ENCODE measurements around the gene LRRC17. TPM values are rescaled to one million over a fixed set of nuclear protein-coding genes. Genes with fewer than 3 reads are reported as not detected.

The LRRC17 gene
- total and polyA plus RNA-seq, 10 of the 15 experiments (the other 5 are each of a cell fraction or from before 2014, with no cell fraction given) = 0.06 to 0.31 (median 0.10) TPM; not detected in 5

GRCh38 chr7:102874166-102874829 lies 38.5 kb upstream of the LRRC17 start (continued):
- peak; percentile 75 to 79 for TF ChIP-seq IKZF2 (IDR thresholded peaks at IDR 0.05)
- no peak for TF ChIP-seq MYB (IDR thresholded peaks at IDR 0.05; ENCODE audit: borderline replicate concordance, low read depth, low read length)
- no peak for TF ChIP-seq RAD21 (IDR thresholded peaks at IDR 0.05; ENCODE audit: insufficient read depth, low read depth, low read length)
- TF ChIP-seq SMC3 (IDR thresholded peaks at IDR 0.05; ENCODE audit: borderline replicate concordance, low read length) = no peak
- no peak for TF ChIP-seq E2F8 (IDR thresholded peaks at IDR 0.05; ENCODE audit: low read depth, partially characterized antibody)
- TF ChIP-seq, protein P1, sequence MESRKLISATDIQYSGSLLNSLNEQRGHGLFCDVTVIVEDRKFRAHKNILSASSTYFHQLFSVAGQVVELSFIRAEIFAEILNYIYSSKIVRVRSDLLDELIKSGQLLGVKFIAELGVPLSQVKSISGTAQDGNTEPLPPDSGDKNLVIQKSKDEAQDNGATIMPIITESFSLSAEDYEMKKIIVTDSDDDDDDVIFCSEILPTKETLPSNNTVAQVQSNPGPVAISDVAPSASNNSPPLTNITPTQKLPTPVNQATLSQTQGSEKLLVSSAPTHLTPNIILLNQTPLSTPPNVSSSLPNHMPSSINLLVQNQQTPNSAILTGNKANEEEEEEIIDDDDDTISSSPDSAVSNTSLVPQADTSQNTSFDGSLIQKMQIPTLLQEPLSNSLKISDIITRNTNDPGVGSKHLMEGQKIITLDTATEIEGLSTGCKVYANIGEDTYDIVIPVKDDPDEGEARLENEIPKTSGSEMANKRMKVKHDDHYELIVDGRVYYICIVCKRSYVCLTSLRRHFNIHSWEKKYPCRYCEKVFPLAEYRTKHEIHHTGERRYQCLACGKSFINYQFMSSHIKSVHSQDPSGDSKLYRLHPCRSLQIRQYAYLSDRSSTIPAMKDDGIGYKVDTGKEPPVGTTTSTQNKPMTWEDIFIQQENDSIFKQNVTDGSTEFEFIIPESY (IDR thresholded peaks at IDR 0.05) = no peak
- TF ChIP-seq ZNF384 (IDR thresholded peaks at IDR 0.05; ENCODE audit: borderline replicate concordance, low read depth, low read length) = no peak
- no peak for TF ChIP-seq EP300 (IDR thresholded peaks at IDR 0.05; ENCODE audit: borderline replicate concordance in 1 of 2, control insufficient read depth in 1 of 2, low read depth in 2 of 2, low read length in 2 of 2)
- no peak for TF ChIP-seq SUZ12 (IDR thresholded peaks at IDR 0.05; ENCODE audit: unreplicated experiment)
- TF ChIP-seq SKIL (IDR thresholded peaks at IDR 0.05; ENCODE audit: low read depth, poor library complexity, severe bottlenecking) = peak; percentile 20
- peak; percentile 83 for TF ChIP-seq RUNX3 (IDR thresholded peaks at IDR 0.05; ENCODE audit: low read length)
- no peak for TF ChIP-seq RAD51 (IDR thresholded peaks at IDR 0.05)
- no peak for TF ChIP-seq TBL1XR1 (IDR thresholded peaks at IDR 0.05; ENCODE audit: low read depth, low read length)
- TF ChIP-seq EGR1 (IDR thresholded peaks at IDR 0.05; ENCODE audit: borderline replicate concordance in 1 of 2, low read depth in 2 of 2, low read length in 2 of 2) = no peak
- TF ChIP-seq BCL11A (IDR thresholded peaks at IDR 0.05; ENCODE audit: low read depth, low read length) = peak; percentile 38; the same call in 1 of the 2 replicates
- TF ChIP-seq, protein P2, sequence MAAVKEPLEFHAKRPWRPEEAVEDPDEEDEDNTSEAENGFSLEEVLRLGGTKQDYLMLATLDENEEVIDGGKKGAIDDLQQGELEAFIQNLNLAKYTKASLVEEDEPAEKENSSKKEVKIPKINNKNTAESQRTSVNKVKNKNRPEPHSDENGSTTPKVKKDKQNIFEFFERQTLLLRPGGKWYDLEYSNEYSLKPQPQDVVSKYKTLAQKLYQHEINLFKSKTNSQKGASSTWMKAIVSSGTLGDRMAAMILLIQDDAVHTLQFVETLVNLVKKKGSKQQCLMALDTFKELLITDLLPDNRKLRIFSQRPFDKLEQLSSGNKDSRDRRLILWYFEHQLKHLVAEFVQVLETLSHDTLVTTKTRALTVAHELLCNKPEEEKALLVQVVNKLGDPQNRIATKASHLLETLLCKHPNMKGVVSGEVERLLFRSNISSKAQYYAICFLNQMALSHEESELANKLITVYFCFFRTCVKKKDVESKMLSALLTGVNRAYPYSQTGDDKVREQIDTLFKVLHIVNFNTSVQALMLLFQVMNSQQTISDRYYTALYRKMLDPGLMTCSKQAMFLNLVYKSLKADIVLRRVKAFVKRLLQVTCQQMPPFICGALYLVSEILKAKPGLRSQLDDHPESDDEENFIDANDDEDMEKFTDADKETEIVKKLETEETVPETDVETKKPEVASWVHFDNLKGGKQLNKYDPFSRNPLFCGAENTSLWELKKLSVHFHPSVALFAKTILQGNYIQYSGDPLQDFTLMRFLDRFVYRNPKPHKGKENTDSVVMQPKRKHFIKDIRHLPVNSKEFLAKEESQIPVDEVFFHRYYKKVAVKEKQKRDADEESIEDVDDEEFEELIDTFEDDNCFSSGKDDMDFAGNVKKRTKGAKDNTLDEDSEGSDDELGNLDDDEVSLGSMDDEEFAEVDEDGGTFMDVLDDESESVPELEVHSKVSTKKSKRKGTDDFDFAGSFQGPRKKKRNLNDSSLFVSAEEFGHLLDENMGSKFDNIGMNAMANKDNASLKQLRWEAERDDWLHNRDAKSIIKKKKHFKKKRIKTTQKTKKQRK (IDR thresholded peaks at IDR 0.05; ENCODE audit: low read depth, low read length) = no peak
- no peak for TF ChIP-seq KDM1A (IDR thresholded peaks at IDR 0.05; ENCODE audit: borderline replicate concordance)
- TF ChIP-seq CBFB (IDR thresholded peaks at IDR 0.05; ENCODE audit: low read depth) = no peak
- TF ChIP-seq CHD4 (IDR thresholded peaks at IDR 0.05) = no peak
- 0 out of 2 replicates have a peak, but pooled peaks have one; percentile 29 for TF ChIP-seq NFIC (IDR thresholded peaks at IDR 0.05; ENCODE audit: low read depth, low read length)

Measured in GM12878 (cell line).